Mucosa of rectum (tissue), 2 donors: ENCODE data around the gene IKBKG.
"Not testable (repeated sequence)": the region's sequence is repeated elsewhere in the genome, so short reads cannot be mapped to it uniquely, and the experiment has no call there.

Source experiments
- H3K27ac ChIP-seq, 2 donors: one replicate each; pipeline ENCODE4 v1.7.0; 2013; ENCODE audit warnings: inconsistent platforms in 2 of 2, low read depth in 2 of 2, low read length in 2 of 2
- H3K27me3 ChIP-seq, 2 donors: one replicate each; pipeline ENCODE4 v1.7.0; 2013; ENCODE audit warnings: low read length in 2 of 2; ENCODE audit not compliant: control insufficient read depth in 2 of 2, insufficient read depth in 2 of 2
- H3K36me3 ChIP-seq, 2 donors: one replicate each; pipeline ENCODE4 v1.7.0; 2013; ENCODE audit warnings: low read length in 2 of 2; ENCODE audit not compliant: control insufficient read depth in 2 of 2, insufficient read depth in 2 of 2
- H3K4me1 ChIP-seq, 2 donors: one replicate each; pipeline ENCODE4 v1.7.0; 2013; ENCODE audit warnings: low read length in 2 of 2, mild to moderate bottlenecking in 1 of 2; ENCODE audit not compliant: control insufficient read depth in 2 of 2, insufficient read depth in 2 of 2
- H3K4me3 ChIP-seq, 2 donors: one replicate each; pipeline ENCODE4 v1.7.0; 2013; ENCODE audit warnings: low read length in 2 of 2
- H3K9ac ChIP-seq, 2 donors: one replicate each; pipeline ENCODE4 v1.7.0; 2013; ENCODE audit warnings: low read length in 2 of 2, low read depth in 1 of 2, mild to moderate bottlenecking in 1 of 2
- H3K9me3 ChIP-seq, 2 donors: one replicate each; pipeline ENCODE4 v1.7.0; 2013; ENCODE audit warnings: low read length in 2 of 2; ENCODE audit not compliant: control insufficient read depth in 2 of 2
- donor health status: healthy.
- donor health status: Normal muscosa, but diverticular disease.

The IKBKG gene

DNA sequence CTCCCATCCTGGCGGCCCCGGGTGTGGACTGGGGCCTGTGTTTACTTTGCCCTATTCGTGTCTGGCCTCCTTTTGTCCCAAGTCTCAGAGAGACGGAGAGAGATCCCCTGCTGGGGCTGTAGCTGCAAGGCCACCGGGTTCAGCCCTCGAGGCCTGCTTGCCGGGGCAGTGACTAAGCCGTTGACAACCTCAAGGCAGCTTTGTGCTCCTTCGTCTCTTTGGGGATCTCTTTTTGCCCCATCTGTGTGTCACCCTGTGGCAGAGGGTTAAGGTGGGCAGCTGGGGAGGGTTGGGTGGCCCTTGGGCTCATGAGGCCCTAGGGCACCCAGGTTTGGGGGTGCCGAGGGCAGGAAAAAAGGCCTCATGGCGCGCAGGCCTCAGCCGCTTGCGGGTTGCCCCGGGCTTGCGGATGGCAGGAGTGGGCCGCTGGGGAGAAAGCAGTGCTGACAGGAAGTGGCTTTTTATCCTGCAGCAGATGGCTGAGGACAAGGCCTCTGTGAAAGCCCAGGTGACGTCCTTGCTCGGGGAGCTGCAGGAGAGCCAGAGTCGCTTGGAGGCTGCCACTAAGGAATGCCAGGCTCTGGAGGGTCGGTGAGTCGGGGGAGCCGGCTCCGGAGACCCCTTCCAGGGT lies 10.8 kb downstream of the IKBKG start:
- not testable (repeated sequence) for H3K4me1 ChIP-seq, H3K27me3 ChIP-seq, H3K4me3 ChIP-seq, H3K9ac ChIP-seq, H3K27ac ChIP-seq, H3K36me3 ChIP-seq, H3K9me3 ChIP-seq

DNA sequence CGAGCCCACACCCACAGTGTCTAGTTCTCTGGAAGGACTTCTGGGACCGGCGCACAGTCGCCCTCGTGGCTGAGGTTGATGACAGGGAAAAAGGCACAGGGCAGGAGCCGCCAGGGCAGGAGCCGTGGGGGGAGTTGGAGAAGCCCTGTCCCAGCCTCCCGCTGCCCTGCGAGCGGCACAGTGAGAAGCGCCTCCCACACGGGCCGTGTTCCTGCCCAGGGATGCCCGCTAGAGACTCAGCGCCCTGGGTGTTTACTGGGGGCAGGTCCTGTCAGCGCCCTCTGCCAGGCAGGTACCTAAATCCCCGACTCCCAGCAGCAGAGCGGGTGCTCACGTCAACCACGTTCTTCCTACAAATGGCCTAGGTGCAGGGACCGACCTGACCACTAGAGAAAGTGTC lies 11.5 kb downstream of the IKBKG start:
- H3K9ac ChIP-seq, H3K27me3 ChIP-seq, H3K4me1 ChIP-seq, H3K27ac ChIP-seq, H3K4me3 ChIP-seq, H3K36me3 ChIP-seq, H3K9me3 ChIP-seq: not testable (repeated sequence)

DNA sequence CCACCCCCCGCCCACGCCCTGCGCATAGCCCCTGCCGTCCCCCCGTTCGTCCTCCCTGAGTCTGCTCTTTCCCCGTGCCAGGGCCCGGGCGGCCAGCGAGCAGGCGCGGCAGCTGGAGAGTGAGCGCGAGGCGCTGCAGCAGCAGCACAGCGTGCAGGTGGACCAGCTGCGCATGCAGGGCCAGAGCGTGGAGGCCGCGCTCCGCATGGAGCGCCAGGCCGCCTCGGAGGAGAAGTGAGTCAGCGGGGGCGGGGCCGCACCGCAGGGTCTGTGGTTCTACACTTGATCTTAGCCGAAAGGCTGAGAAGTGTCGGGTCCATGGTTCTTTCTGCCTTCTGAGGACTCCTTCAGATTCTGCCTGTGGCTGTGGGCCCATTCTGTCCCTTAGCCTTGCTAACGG lies 12.9 kb downstream of the IKBKG start:
- H3K27ac ChIP-seq, H3K9me3 ChIP-seq, H3K4me1 ChIP-seq, H3K9ac ChIP-seq, H3K36me3 ChIP-seq, H3K27me3 ChIP-seq, H3K4me3 ChIP-seq: not testable (repeated sequence)

DNA sequence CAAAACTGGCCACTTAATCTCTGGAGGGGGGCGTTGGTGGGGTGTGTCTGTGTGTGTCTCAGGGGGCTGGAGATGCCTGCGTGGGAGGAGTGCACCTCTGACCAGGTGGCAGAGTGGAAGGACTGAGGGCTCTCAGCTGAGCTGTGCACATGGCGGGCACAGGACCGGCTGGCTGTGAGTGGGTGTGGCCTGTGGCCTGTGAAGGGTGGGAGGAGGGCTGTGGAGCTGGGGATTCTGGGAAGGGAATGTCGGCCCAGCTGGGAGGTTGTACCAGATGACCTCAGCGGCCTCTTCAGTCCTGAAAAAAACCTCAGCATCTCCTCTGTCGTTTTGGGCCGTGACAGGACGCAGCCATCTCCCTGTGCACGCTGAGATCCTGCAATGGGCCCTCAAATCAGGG lies 14.9 kb downstream of the IKBKG start:
- H3K4me3 ChIP-seq, H3K9ac ChIP-seq, H3K4me1 ChIP-seq, H3K9me3 ChIP-seq, H3K27ac ChIP-seq, H3K27me3 ChIP-seq, H3K36me3 ChIP-seq: not testable (repeated sequence)

DNA sequence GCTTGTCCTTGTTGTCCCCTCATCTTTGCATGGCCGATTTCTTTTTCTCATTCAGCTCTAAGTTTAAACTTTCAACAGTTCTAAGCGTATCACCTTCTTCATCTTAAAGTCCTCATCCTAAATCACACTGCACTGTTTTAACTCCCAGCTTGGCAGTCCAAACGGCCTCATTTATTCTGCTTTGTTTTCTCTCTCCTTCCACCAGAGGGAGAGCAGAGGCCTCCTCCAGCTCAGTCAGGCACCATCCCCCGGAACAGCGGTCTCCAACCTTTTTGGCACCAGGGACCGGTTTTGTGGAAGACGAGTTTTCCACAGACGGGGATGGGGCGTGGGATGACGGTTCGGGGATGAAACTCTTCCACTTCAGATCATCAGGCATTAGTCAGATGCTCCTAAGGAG lies 22.9 kb downstream of the IKBKG start:
- not testable (repeated sequence) for H3K4me3 ChIP-seq, H3K27me3 ChIP-seq, H3K9ac ChIP-seq, H3K9me3 ChIP-seq, H3K36me3 ChIP-seq, H3K4me1 ChIP-seq, H3K27ac ChIP-seq

DNA sequence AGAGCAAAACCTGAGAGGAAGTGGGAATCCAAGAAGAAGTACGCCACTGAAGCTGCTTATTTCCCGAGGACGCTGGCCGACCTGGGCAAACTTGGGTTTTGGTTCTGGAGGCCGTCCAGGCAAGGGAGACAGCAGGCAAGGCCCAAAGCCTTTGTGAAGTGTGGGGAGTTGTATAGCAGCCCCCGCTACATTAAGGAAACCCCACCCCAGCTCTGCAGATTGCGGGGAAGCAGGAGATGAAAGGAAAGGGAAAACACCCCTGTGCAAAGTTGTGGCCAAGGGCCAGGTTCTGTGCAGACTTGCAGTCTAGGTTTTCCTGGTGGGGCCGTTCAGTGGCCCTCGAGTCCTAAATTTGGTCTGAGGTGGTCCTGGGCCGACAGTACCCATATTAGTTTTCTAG lies 25.6 kb downstream of the IKBKG start:
- not testable (repeated sequence) for H3K4me3 ChIP-seq, H3K27me3 ChIP-seq, H3K9me3 ChIP-seq, H3K36me3 ChIP-seq, H3K9ac ChIP-seq, H3K27ac ChIP-seq, H3K4me1 ChIP-seq

DNA sequence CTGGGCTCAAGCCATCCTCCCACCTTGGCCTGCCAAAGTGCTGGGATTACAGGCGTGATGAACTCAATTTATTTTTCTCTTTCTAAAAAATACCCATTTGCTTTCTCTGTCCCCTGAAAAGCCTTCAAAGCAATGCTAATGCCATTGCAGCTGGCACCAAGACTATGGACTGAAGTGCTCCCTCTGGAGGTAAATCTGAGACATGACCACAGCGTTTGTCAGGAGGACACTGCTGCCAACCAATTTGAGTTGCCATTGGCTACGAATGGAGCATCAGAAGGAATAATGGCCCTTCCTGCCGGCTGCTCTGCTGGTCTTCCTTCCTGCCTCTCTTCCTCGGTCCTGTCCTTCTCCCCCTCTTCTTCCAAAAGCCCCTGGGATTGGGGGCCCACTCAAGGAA lies 27.7 kb downstream of the IKBKG start:
- not testable (repeated sequence) for H3K4me1 ChIP-seq, H3K9ac ChIP-seq, H3K4me3 ChIP-seq, H3K27ac ChIP-seq, H3K9me3 ChIP-seq, H3K36me3 ChIP-seq, H3K27me3 ChIP-seq

DNA sequence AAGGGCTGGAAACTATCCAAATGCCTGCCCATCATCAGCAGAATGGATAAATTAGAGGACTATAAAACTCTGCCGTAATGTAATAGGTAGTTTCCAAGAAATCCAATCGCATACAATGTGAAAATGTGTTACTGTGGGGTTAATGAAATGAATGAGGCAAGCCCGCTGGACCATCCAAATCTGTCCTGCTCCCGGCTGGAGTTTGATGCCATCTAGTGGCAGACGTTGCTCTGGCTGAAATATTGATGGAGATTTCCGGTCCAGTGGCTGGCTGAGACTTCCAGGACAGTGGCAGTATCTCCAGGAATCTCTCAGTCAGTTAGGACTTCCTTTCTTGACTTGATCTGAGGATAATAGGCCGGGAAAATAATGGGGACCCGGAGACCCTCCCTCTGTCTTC lies 35.6 kb downstream of the IKBKG start:
- H3K27me3 ChIP-seq, H3K9ac ChIP-seq, H3K4me3 ChIP-seq, H3K4me1 ChIP-seq, H3K9me3 ChIP-seq, H3K27ac ChIP-seq, H3K36me3 ChIP-seq: not testable (repeated sequence)

DNA sequence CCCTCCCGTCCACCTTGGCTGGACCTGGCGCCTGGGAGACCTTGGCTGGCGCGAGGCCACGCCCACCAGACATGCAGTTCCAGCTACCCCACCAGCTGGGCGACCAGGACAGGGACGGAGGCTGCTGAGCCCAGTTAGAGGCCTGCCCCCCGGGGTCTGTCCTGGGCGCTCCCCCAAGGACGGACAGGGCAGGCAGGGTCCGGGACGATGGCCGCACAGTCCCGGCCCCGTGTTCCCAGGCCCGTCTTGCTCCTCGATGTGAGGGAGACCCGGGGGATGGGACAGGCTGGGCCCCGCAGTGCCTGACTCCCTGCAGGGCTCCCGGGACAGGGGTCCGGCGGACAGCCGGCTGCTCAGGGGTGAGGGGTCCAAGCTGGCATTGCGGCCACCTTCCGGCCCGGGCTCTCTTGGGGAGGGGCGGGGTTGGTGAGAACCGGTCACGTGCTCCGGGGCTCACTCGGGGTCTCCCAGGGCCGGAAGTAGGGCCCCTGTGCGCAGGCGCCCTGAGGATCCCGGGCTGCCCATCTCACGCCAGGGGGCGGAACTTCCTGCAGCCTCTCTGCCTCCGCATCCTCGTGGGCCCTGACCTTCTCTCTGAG lies 37.3 kb downstream of the IKBKG start, which contains the start of gene CTAG1A:
Gene CTAG1A, plus strand, starts transcription at position 549 of the 599 bp plus-strand sequence. CDS start 74 bp downstream, outside the sequence.
- H3K4me3 ChIP-seq, H3K9ac ChIP-seq, H3K27ac ChIP-seq, H3K36me3 ChIP-seq, H3K27me3 ChIP-seq, H3K9me3 ChIP-seq, H3K4me1 ChIP-seq: not testable (repeated sequence)

DNA sequence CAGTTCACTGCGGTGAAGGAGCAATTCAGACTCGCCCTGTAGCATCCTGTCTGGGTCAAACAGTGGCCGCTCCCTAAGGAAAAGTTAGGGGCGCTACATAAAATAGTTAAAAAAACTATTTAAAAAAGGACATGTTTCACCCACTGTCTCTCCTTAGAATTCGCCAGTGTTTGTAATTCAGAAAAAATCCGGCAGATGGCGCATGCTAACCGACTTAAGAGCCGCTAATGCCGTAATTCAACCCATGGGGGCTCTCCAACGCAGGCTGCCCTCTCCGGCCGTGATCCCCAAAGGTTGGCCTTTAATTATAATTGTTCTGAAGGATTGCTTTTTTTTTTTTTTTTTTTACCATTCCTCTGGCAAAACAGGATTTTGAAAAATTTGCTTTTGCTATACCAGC lies 43.0 kb downstream of the IKBKG start:
- H3K27ac ChIP-seq, H3K4me3 ChIP-seq, H3K36me3 ChIP-seq, H3K9me3 ChIP-seq, H3K9ac ChIP-seq, H3K4me1 ChIP-seq, H3K27me3 ChIP-seq: not testable (repeated sequence)

DNA sequence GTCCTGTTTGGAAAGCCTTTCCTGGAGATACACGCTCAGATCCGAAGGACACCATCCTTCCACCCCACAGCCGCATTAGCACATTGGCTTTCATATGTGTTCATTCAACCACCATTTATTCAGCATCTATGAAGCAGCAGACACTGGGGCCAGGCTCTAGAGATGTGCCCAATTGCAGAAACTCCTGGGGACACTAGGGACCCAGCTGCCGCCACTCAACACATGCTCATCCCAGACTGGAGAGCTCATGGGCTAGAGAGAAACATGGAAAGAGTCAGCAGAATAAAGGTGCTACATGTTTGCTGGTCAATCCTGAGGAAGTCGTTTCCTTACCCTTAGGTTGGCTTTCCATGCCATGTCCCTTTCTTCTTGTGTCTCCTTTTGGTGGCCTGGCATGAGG lies 45.1 kb downstream of the IKBKG start:
- Histone ChIP-seq H3K9ac (no peak overlapping the region), H3K27me3 (no peaks in the 10 kb centered on the region), H3K4me1 (no peaks in the 10 kb centered on the region), H3K27ac (no peak overlapping the region), H3K9me3 (no peaks in the 10 kb centered on the region), H3K4me3 (no peak overlapping the region), H3K36me3 (no peaks in the 10 kb centered on the region)
